WTC11 (cell line): ENCODE data around the gene MAGEA3.

Source experiments
- MLX ChIP-seq: sonication (generic); formaldehyde crosslinking; IDR thresholded peaks from 2 replicates; pipeline ENCODE4 v1.8.1; 2023; ENCODE audit warnings: mild to moderate bottlenecking, missing genetic modification reagents, moderate library complexity
- SMAD4 ChIP-seq: sonication (generic); formaldehyde crosslinking; IDR thresholded peaks from 2 replicates; pipeline ENCODE4 v1.8.0; 2022; ENCODE audit warnings: mild to moderate bottlenecking, missing genetic modification reagents

DNA sequence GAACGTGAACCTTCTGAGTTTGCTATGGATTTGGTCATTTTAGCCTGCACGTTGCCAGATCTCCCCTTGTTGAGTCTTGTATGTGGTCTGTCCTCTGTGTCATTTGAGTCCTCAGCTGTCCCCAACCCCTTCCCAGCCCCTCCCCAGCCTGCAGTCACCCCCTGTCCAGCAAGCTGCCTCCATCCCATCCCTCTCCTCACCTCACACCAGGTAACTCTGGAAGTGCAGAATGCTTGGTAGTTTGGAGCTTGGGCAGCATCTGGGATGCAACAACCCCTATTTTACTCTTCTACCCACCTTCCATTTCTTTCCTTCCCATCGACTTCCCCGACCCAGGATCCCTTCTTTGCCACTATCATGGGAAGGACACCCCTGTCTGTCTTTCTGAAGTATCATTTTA lies 42.5 kb upstream of the MAGEA3 start:
- TF ChIP-seq SMAD4 (CRISPR knock-in tag) (no peak), MLX (CRISPR knock-in tag) (no peak)
